Spleen (tissue), 7 donors: Measurements from ENCODE around the gene LRRC32.
"Not testable (repeated sequence)": the region's sequence is repeated elsewhere in the genome, so short reads cannot be mapped to it uniquely, and the experiment has no call there.

ENCODE experiments used
- POLR2A ChIP-seq, 3 donors: fragments of 450-650 bp; IDR thresholded peaks; one replicate each; pipeline ENCODE4 v1.5.1; 2017; ENCODE audit warnings: antibody characterized with exemption in 3 of 3, mild to moderate bottlenecking in 1 of 3
- TF ChIP-seq, protein P1 (sequence below), 11 experiments: fragments of 200-600 bp in 7 of 11; fragments of 450-650 bp in 4 of 11; sonication (generic) in 4 of 11; IDR thresholded peaks in 8 of 11; conservative IDR thresholded peaks in 3 of 11; 1 replicate in 7 of 11; 2 replicates in 4 of 11; pipeline versions ENCODE4 v1.4.0 to v1.8.0; 2016 to 2021; ENCODE audit warnings: antibody characterized with exemption in 11 of 11, inconsistent platforms in 4 of 11, mild to moderate bottlenecking in 1 of 11
- donor health status: DM: no; HTN: no; CAD: no; lungs with moderate emphysema.
- donor health status: DM: no; HTN: no; CAD: no.
- donor health status: DM: no; HTN: no; CAD: no.

DNA sequence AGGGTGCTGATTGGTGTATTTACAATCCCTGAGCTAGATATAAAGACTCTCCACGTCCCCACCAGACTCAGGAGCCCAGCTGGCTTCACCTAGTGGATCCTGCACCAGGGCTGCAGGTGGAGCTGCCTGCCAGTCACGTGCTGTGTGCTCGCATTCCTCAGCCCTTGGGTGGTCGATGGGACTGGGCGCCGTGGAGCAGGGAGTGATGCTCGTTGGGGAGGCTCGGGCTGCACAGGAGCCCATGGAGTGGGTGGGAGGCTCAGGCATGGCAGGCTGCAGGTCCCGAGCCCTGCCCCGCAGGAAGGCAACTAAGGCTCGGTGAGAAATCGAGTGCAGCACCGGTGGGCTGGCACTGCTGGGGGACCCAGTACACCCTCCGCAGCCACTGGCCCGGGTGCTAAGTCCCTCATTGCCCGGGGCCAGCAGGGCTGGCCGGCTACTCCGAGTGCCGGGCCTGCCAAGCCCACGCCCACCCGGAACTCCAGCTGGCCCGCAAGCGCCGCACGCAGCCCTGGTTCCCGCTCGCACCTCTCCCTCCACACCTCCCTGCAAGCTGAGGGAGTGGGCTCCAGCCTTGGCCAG, 61.6 kb downstream of the LRRC32 start:
- TF ChIP-seq, protein P1, sequence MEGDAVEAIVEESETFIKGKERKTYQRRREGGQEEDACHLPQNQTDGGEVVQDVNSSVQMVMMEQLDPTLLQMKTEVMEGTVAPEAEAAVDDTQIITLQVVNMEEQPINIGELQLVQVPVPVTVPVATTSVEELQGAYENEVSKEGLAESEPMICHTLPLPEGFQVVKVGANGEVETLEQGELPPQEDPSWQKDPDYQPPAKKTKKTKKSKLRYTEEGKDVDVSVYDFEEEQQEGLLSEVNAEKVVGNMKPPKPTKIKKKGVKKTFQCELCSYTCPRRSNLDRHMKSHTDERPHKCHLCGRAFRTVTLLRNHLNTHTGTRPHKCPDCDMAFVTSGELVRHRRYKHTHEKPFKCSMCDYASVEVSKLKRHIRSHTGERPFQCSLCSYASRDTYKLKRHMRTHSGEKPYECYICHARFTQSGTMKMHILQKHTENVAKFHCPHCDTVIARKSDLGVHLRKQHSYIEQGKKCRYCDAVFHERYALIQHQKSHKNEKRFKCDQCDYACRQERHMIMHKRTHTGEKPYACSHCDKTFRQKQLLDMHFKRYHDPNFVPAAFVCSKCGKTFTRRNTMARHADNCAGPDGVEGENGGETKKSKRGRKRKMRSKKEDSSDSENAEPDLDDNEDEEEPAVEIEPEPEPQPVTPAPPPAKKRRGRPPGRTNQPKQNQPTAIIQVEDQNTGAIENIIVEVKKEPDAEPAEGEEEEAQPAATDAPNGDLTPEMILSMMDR (IDR thresholded peaks at IDR 0.05 in 8 of 11, conservative IDR thresholded peaks at IDR 0.05 in 3 of 11) = not testable (repeated sequence)
- not testable (repeated sequence) for TF ChIP-seq POLR2A (IDR thresholded peaks at IDR 0.05)
